ENCODE data around the gene PICK1. TPM values are rescaled to one million over a fixed set of nuclear protein-coding genes. Genes with fewer than 3 reads are reported as not detected.

The PICK1 gene
- total RNA-seq, 1 donor from 2014 or later, result 8.9 TPM

DNA sequence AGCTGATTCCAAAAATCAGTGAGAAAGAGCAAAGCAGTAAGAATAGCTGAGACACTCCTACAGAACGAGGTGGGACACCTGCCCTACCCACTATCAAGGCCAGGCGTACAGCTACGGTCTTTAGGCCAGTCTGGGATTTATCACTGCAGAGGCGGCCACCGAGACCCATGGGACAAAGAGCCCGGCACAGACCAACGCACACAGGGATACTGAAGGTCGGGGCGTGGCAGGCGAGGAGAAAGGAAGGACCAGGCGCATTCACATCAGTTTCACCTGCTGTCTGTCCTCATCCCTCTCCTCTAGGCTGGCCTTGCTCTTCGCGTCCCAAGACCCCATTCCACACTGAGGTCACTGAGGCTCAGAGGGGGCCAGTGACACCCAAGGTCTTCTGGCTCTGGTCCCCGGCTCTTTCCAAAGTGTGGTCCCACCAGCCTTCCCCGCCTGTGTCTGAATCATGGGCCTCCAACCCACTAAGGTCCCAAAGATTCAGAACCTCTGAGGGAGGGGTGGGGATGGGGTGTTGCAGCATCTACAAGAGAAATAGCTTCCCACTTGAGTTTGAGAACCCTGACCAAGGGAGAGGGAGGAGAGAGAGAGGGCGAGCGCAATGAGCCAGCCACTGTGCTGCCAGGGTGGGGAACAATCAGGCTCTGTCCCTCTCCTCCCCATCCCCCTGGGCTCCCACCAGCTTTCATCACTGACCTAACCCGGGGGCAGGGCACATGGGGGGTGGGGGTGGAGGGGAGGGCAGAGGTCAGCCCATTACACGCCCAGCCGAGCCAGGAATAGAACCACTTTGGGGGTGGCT, 7.2 kb upstream of the PICK1 start:
- H3K9me3 ChIP-seq (ENCODE audit: control insufficient read depth in 3 of 3, low read length in 3 of 3), result no peaks in the 10 kb centered on the region
- H3K9ac ChIP-seq (ENCODE audit: low read depth in 1 of 3, low read length in 3 of 3), result no peak overlapping the region
- peaks cover 0 to 11% (median 4%) of the 10 kb centered on the region in 3 donors for H3K27me3 ChIP-seq (ENCODE audit: control insufficient read depth in 3 of 3, insufficient read depth in 3 of 3, low read length in 3 of 3)
- H3K4me1 ChIP-seq (ENCODE audit: control insufficient read depth in 3 of 3, insufficient read depth in 3 of 3, low read length in 3 of 3), result peaks cover 2 to 10% (median 3%) of the 10 kb centered on the region in 3 donors
- H3K4me3 ChIP-seq (ENCODE audit: low read length in 3 of 3), result no peak overlapping the region
- no peaks in the 10 kb centered on the region for H3K36me3 ChIP-seq (ENCODE audit: control insufficient read depth in 3 of 3, insufficient read depth in 3 of 3, low read length in 3 of 3)
- H3K27ac ChIP-seq (ENCODE audit: low read depth, low read length), result no peak overlapping the region

DNA sequence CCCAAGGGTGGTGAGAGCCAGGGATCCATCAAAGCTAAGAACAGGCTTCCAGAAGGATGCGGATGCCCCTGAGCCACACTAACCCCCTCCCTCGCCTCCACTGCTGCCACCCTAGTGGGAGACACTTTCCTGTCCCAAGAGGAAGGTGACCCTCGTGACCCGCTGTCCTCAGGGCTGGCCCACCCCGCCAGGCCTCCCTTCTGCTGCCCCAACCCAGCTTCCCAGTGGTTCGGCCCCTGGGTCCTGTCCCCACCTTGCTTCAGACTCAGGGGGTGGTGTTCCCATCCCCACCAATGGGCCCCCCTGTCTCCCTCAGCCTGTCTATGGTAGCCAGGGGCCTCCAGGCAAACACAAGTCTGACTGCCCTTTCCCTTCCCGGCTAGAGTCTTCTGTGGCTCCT, 6.5 kb upstream of the PICK1 start:
- no peak overlapping the region for H3K9ac ChIP-seq (ENCODE audit: low read depth in 1 of 3, low read length in 3 of 3)
- peaks cover 2 to 10% (median 3%) of the 10 kb centered on the region in 3 donors for H3K4me1 ChIP-seq (ENCODE audit: control insufficient read depth in 3 of 3, insufficient read depth in 3 of 3, low read length in 3 of 3)
- H3K9me3 ChIP-seq (ENCODE audit: control insufficient read depth in 3 of 3, low read length in 3 of 3), result no peaks in the 10 kb centered on the region
- H3K36me3 ChIP-seq (ENCODE audit: control insufficient read depth in 3 of 3, insufficient read depth in 3 of 3, low read length in 3 of 3), result no peaks in the 10 kb centered on the region
- H3K27ac ChIP-seq (ENCODE audit: low read depth, low read length), result no peak overlapping the region
- H3K4me3 ChIP-seq (ENCODE audit: low read length in 3 of 3), result no peak overlapping the region
- peaks cover 2 to 14% (median 7%) of the 10 kb centered on the region in 3 donors for H3K27me3 ChIP-seq (ENCODE audit: control insufficient read depth in 3 of 3, insufficient read depth in 3 of 3, low read length in 3 of 3)

DNA sequence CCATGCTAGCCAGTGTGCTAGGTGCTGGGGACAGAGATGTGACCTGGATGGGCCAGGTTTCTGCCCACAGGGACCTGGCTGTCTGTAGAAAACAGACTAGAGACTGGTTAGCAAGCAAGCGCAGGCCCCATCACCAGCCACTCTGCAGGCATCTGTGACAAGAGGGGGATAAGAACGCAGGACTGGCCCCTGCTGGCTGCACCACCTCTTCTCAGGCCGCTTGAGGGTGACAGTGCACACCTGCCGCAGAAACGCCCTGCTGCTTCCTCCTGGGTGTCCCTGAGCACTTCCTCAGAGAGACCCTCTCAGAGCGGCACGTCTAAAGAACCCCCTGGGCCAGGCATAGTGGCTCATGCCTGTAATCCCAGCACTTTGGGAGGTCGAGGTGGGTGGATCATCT, 5.9 kb upstream of the PICK1 start:
- no peak overlapping the region for H3K9ac ChIP-seq (ENCODE audit: low read depth in 1 of 3, low read length in 3 of 3)
- no peaks in the 10 kb centered on the region for H3K9me3 ChIP-seq (ENCODE audit: control insufficient read depth in 3 of 3, low read length in 3 of 3)
- peaks cover 2 to 11% (median 3%) of the 10 kb centered on the region in 3 donors for H3K4me1 ChIP-seq (ENCODE audit: control insufficient read depth in 3 of 3, insufficient read depth in 3 of 3, low read length in 3 of 3)
- no peak overlapping the region for H3K27ac ChIP-seq (ENCODE audit: low read depth, low read length)
- no peaks in the 10 kb centered on the region for H3K36me3 ChIP-seq (ENCODE audit: control insufficient read depth in 3 of 3, insufficient read depth in 3 of 3, low read length in 3 of 3)
- H3K27me3 ChIP-seq (ENCODE audit: control insufficient read depth in 3 of 3, insufficient read depth in 3 of 3, low read length in 3 of 3), result peaks cover 2 to 14% (median 7%) of the 10 kb centered on the region in 3 donors
- H3K4me3 ChIP-seq (ENCODE audit: low read length in 3 of 3), result no peak overlapping the region

DNA sequence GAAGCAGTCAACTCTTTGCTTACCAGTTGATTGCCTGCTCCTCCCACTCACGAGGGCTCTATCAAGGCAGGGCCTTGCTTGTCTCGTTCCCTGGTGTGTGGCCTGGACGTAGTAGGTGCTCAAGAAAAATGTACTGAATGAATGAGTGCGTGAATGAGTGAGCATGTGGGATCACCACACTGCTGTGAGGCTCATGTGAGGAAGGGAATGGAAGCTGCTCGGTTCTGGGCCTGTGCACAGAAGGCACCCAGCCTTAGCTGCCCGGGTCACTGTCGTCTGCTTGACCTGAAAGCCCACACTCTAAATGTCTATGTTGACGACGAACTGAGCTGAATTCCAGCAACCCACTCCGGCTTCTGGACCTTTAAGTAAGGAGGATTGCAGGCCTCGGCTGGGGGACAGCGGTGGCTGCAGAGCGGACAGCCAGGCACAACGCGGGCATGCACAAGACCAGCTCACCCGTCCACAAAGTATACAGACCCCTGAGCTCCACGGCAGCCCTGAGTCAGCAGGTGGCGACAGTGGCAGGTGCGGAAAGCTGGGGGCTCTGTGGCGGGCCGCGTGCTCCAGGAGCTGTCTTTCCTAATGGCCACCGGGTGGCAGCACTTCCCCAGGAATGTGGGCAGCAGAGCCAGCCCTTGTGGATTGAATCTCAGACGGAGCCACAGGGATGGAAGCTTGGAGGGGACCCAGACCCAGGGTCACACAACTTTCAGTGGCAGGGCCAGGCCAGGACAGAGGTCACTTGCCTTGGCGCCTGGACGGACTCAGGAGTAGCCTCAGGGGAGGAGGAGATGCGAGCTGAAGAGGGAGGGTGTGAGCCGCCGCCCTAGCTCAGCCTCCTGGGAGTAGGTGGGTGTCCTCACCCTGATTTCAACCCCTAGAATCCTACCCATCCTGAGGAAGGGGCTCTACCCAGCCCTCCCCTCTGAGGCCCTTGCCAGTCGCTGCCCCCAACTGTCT, 5.0 kb upstream of the PICK1 start:
- H3K27me3 ChIP-seq (ENCODE audit: control insufficient read depth in 3 of 3, insufficient read depth in 3 of 3, low read length in 3 of 3), result peaks cover 2 to 14% (median 7%) of the 10 kb centered on the region in 3 donors
- no peaks in the 10 kb centered on the region for H3K9me3 ChIP-seq (ENCODE audit: control insufficient read depth in 3 of 3, low read length in 3 of 3)
- peaks cover 8 to 20% (median 9%) of the 10 kb centered on the region in 3 donors for H3K4me1 ChIP-seq (ENCODE audit: control insufficient read depth in 3 of 3, insufficient read depth in 3 of 3, low read length in 3 of 3)
- H3K27ac ChIP-seq (ENCODE audit: low read depth, low read length), result no peak overlapping the region
- H3K36me3 ChIP-seq (ENCODE audit: control insufficient read depth in 3 of 3, insufficient read depth in 3 of 3, low read length in 3 of 3), result no peaks in the 10 kb centered on the region
- H3K9ac ChIP-seq (ENCODE audit: low read depth in 1 of 3, low read length in 3 of 3), result peak overlapping the region in 1 of 3 donors; percentile 51
- peak overlapping the region in 1 of 3 donors; percentile 13 for H3K4me3 ChIP-seq (ENCODE audit: low read length in 3 of 3)

DNA sequence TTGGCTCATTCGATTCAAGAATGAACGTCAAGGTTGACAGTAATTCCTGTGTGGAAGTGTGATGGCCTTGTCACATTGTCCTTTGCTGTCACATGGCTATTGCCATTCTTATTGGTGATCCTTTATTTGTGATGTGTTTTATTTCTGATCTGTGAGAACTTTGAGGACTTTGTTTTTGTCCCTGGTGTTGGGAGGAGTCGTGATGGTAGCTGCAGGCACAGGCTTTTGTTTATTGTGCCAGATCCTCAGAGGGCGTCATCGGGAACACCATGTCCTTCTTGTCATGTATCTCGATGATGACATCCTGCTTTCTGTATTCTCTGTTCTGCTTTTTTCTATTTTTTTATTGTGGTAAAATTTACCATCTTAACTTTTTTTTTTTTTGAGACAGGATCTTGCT, 5.6 kb downstream of the PICK1 start:
- H3K9me3 ChIP-seq (ENCODE audit: control insufficient read depth in 3 of 3, low read length in 3 of 3), result no peaks in the 10 kb centered on the region
- peaks cover 29 to 36% (median 31%) of the 10 kb centered on the region in 3 donors for H3K4me1 ChIP-seq (ENCODE audit: control insufficient read depth in 3 of 3, insufficient read depth in 3 of 3, low read length in 3 of 3)
- no peak overlapping the region for H3K4me3 ChIP-seq (ENCODE audit: low read length in 3 of 3)
- H3K36me3 ChIP-seq (ENCODE audit: control insufficient read depth in 3 of 3, insufficient read depth in 3 of 3, low read length in 3 of 3), result peaks cover 16 to 23% (median 21%) of the 10 kb centered on the region in 3 donors
- H3K9ac ChIP-seq (ENCODE audit: low read depth in 1 of 3, low read length in 3 of 3), result no peak overlapping the region
- H3K27ac ChIP-seq (ENCODE audit: low read depth, low read length), result no peak overlapping the region
- H3K27me3 ChIP-seq (ENCODE audit: control insufficient read depth in 3 of 3, insufficient read depth in 3 of 3, low read length in 3 of 3), result no peaks in the 10 kb centered on the region

DNA sequence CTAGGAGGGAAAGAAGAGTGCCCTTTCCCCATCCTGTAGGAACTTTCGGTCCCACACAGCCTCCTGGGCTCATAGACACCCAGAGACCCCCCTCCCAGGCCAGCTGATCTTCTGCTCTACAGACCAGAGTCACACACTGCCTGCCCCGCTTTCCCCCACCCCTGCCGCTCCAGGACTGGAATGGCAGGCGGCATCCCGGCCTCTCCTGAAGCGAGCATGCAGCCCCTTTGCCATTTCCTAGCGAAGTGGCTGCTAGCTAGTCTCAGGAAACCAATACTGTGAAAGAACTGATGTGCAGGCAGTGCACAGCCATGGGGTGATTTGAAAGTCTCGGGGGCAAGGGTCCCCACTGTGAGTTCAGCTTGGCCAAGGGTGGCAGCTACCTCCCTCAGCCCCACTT, 8.3 kb downstream of the PICK1 start:
- Histone ChIP-seq H3K4me1 (ENCODE audit: control insufficient read depth in 3 of 3, insufficient read depth in 3 of 3, low read length in 3 of 3) (peaks cover 46 to 58% (median 55%) of the 10 kb centered on the region in 3 donors), H3K9ac (ENCODE audit: low read depth in 1 of 3, low read length in 3 of 3) (peak overlapping the region; percentile 25 to 45 (median 33)), H3K27me3 (ENCODE audit: control insufficient read depth in 3 of 3, insufficient read depth in 3 of 3, low read length in 3 of 3) (no peaks in the 10 kb centered on the region), H3K27ac (ENCODE audit: low read depth, low read length) (no peak overlapping the region), H3K4me3 (ENCODE audit: low read length in 3 of 3) (no peak overlapping the region), H3K9me3 (ENCODE audit: control insufficient read depth in 3 of 3, low read length in 3 of 3) (no peaks in the 10 kb centered on the region), H3K36me3 (ENCODE audit: control insufficient read depth in 3 of 3, insufficient read depth in 3 of 3, low read length in 3 of 3) (peaks cover 10 to 21% (median 12%) of the 10 kb centered on the region in 3 donors)

DNA sequence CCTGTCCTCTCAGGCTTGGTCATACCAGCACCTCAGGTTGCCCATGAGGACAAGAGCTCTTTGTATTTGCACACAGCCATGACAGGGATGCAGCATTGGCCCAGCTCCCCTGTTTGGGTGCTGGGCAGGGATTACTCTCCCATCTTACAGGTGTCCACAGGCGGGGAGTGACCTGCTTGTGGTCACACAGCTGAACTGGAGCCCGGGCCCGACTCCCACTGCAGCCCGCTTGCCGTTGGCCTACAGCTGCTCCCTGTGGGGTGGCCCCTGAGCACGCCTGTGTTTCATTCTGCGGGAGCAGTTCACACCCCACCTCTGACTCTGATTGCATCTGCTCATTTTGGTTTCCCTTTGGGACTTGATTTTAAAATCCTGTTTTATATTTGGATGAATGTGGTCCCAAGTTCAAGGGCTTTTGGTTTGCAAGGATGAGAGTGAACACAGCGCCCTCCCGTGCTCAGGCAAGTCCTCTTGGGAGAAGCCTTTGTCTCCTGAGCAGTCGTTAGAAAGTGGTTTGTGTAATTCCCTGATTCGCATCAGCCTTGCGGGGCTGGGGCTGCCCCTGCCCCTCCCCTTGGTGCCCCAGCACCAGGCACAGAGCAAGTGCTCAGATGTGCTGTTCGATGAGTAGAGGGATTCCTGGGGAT, 9.3 kb downstream of the PICK1 start:
- H3K4me3 ChIP-seq (ENCODE audit: low read length in 3 of 3), result peak overlapping the region in 2 of 3 donors; percentile 52
- H3K36me3 ChIP-seq (ENCODE audit: control insufficient read depth in 3 of 3, insufficient read depth in 3 of 3, low read length in 3 of 3), result peaks cover 9 to 21% (median 14%) of the 10 kb centered on the region in 3 donors
- no peaks in the 10 kb centered on the region for H3K27me3 ChIP-seq (ENCODE audit: control insufficient read depth in 3 of 3, insufficient read depth in 3 of 3, low read length in 3 of 3)
- H3K9ac ChIP-seq (ENCODE audit: low read depth in 1 of 3, low read length in 3 of 3), result peak overlapping the region in 2 of 3 donors; percentile 53 to 75
- no peaks in the 10 kb centered on the region for H3K9me3 ChIP-seq (ENCODE audit: control insufficient read depth in 3 of 3, low read length in 3 of 3)
- peak overlapping the region; percentile 93 for H3K27ac ChIP-seq (ENCODE audit: low read depth, low read length)
- H3K4me1 ChIP-seq (ENCODE audit: control insufficient read depth in 3 of 3, insufficient read depth in 3 of 3, low read length in 3 of 3), result peaks cover 51 to 67% (median 61%) of the 10 kb centered on the region in 3 donors

DNA sequence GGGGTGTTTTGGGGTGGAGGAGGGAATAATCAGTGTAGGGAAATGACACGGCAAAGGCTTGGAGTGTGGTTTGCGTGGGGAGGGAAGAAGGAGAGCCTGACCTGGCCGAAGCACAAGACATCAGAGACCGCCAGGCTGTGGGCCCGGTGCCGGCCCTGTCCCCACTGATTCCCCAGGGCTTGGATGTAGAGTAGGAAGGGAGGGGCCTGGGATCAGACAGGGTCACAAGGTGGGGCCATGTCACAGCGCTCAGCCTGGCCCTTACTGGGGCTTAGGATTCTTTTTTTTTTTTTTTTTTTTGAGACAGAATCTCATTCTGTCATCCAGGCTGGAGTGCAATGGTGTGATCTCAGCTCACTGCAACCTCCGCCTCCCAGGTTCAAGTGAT, 9.8 kb downstream of the PICK1 start:
- H3K36me3 ChIP-seq (ENCODE audit: control insufficient read depth in 3 of 3, insufficient read depth in 3 of 3, low read length in 3 of 3), result peaks cover 9 to 22% (median 17%) of the 10 kb centered on the region in 3 donors

DNA sequence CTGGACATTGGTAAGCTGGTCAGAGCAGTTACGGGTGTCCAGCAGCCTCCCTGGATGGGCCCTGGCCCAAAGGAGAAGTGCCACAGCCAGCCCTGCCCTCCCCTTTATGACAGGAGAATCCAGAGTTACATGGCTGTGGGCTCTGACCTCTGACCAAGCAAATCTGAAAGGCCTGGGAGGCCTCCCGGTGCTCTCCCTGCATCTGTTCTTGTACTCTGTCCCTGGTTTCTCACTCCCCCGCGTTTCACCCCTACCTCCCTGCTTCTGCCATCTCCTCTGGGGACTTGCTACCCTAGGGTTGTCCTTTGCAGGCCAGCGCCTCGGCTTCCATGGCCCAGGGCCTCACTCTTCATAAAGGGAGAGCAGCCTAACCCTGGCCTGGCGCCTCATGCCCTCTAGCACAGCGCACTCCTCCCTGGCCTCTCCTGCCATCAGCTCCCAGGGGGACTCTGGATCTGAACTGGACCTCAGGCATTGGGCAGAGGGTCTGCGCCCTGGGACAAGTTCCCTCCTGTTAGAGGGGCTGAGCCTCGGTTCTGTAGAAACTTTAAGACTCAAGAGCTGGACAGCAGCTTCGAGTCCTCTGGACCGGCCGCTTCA, 10.7 kb downstream of the PICK1 start:
- peaks cover 15 to 28% (median 24%) of the 10 kb centered on the region in 3 donors for H3K36me3 ChIP-seq (ENCODE audit: control insufficient read depth in 3 of 3, insufficient read depth in 3 of 3, low read length in 3 of 3)

More for the DNA sequence above, 9.8 kb downstream of the PICK1 start:
- Histone ChIP-seq H3K9ac (ENCODE audit: low read depth in 1 of 3, low read length in 3 of 3) (peak overlapping the region in 2 of 3 donors; percentile 92 to 94), H3K4me3 (ENCODE audit: low read length in 3 of 3) (peak overlapping the region in 2 of 3 donors; percentile 52 to 87), H3K4me1 (ENCODE audit: control insufficient read depth in 3 of 3, insufficient read depth in 3 of 3, low read length in 3 of 3) (peaks cover 51 to 73% (median 63%) of the 10 kb centered on the region in 3 donors), H3K27ac (ENCODE audit: low read depth, low read length) (peak overlapping the region; percentile 93), H3K27me3 (ENCODE audit: control insufficient read depth in 3 of 3, insufficient read depth in 3 of 3, low read length in 3 of 3) (no peaks in the 10 kb centered on the region), H3K9me3 (ENCODE audit: control insufficient read depth in 3 of 3, low read length in 3 of 3) (no peaks in the 10 kb centered on the region)

More for the DNA sequence above, 10.7 kb downstream of the PICK1 start:
- Histone ChIP-seq H3K4me3 (ENCODE audit: low read length in 3 of 3) (peak overlapping the region; percentile 73 to 87 (median 83)), H3K9me3 (ENCODE audit: control insufficient read depth in 3 of 3, low read length in 3 of 3) (no peaks in the 10 kb centered on the region), H3K4me1 (ENCODE audit: control insufficient read depth in 3 of 3, insufficient read depth in 3 of 3, low read length in 3 of 3) (peaks cover 51 to 75% (median 63%) of the 10 kb centered on the region in 3 donors), H3K27me3 (ENCODE audit: control insufficient read depth in 3 of 3, insufficient read depth in 3 of 3, low read length in 3 of 3) (no peaks in the 10 kb centered on the region), H3K9ac (ENCODE audit: low read depth in 1 of 3, low read length in 3 of 3) (peak overlapping the region; percentile 87 to 94 (median 92)), H3K27ac (ENCODE audit: low read depth, low read length) (peak overlapping the region; percentile 93)

Measured in skeletal muscle tissue (tissue), 4 donors.